Esophagus muscularis mucosa (tissue), 3 donors: ENCODE results near the gene SLN.

Experiments
- POLR2A ChIP-seq: fragments of 450-650 bp; IDR thresholded peaks from one replicate; pipeline ENCODE4 v1.6.1; 2017; ENCODE audit warnings: antibody characterized with exemption, moderate library complexity, mild to moderate bottlenecking, low read depth
- TF ChIP-seq, protein P1 (sequence below), 3 experiments: fragments of 200-600 bp in 2 of 3; fragments of 450-650 bp in 1 of 3; sonication (generic) in 2 of 3; IDR thresholded peaks; one replicate each; pipeline ENCODE4 v1.5.1; 2017 to 2019; ENCODE audit warnings: antibody characterized with exemption in 3 of 3, mild to moderate bottlenecking in 2 of 3, moderate library complexity in 1 of 3

DNA sequence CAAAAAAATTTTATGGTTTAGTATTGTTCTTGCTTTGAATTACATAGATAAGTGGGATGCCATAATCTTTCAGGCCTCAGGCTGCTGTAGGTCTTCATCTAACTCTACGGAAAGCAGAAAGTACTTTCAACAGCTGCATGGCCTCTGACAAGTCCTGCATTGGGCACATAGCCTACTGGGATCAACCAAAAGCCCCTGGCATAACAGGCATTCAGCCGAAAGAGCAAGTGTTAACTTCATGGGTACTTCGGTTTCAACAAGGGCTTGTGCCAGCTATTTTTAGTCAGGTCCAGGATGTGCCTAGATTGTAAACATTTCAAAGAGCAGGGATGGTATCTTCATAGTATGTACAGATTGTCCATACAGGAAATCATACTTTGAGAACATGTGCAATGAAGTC is 3.1 kb downstream of the SLN start:
- TF ChIP-seq, protein P1, sequence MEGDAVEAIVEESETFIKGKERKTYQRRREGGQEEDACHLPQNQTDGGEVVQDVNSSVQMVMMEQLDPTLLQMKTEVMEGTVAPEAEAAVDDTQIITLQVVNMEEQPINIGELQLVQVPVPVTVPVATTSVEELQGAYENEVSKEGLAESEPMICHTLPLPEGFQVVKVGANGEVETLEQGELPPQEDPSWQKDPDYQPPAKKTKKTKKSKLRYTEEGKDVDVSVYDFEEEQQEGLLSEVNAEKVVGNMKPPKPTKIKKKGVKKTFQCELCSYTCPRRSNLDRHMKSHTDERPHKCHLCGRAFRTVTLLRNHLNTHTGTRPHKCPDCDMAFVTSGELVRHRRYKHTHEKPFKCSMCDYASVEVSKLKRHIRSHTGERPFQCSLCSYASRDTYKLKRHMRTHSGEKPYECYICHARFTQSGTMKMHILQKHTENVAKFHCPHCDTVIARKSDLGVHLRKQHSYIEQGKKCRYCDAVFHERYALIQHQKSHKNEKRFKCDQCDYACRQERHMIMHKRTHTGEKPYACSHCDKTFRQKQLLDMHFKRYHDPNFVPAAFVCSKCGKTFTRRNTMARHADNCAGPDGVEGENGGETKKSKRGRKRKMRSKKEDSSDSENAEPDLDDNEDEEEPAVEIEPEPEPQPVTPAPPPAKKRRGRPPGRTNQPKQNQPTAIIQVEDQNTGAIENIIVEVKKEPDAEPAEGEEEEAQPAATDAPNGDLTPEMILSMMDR (IDR thresholded peaks at IDR 0.05), result no peak
- no peak for TF ChIP-seq POLR2A
